HG02759 (cell line): Measurements from ENCODE around the gene TDP2.
"Not testable (repeated sequence)": the region's sequence is repeated elsewhere in the genome, so short reads cannot be mapped to it uniquely, and the experiment has no call there.

Experiments used
- ATAC-seq: cut with Tn5 transposase; IDR thresholded peaks from one replicate; pipeline ENCODE4 v1.9.1; 2021; ENCODE audit warnings: mild to moderate bottlenecking, moderate library complexity; ENCODE audit not compliant: unreplicated experiment

The TDP2 gene

GRCh38 chr6:24655215-24655614, 11.5 kb downstream of the TDP2 start:
- ATAC-seq: no peak

DNA sequence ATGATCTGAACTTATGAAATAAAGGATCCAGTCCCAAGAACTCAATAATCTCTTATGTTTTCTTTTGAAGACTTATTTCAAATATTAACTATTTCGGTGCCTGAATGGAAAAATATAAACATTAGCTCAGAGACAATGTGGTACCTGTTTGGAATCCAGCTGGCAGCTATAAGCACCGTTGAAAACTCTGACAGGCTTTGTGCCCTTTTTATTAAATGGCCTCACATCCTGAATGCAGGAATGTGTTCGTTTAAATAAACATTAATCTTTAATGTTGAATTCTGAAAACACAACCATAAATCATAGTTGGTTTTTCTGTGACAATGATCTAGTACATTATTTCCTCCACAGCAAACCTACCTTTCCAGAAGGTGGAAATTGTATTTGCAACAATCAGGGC, 16.3 kb downstream of the TDP2 start:
- no peak for ATAC-seq

DNA sequence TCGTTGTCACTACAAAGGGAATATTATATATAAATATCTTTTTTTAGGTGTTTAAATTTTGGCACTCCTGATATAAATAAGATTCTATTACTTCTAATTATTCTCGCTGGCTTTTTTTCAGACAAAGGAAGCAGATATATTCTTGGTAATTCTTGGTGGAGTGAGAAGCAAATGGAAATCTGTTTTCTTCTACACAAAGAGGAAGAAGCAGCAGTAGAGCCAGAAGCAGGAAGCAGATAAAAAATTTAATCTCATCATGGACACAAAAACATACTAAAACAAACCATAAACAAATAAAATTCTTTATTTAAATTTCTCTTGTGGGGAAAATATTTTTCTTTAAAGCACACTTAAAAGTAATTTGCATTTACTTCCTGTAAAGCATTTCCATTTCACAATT, 17.0 kb downstream of the TDP2 start:
- ATAC-seq: no peak

- no peak for ATAC-seq
These were observed 18.4 kb downstream of the TDP2 start for GRCh38 chr6:24648276-24648675.

- no peak for ATAC-seq
These were observed 19.9 kb downstream of the TDP2 start for GRCh38 chr6:24646771-24647170.

DNA sequence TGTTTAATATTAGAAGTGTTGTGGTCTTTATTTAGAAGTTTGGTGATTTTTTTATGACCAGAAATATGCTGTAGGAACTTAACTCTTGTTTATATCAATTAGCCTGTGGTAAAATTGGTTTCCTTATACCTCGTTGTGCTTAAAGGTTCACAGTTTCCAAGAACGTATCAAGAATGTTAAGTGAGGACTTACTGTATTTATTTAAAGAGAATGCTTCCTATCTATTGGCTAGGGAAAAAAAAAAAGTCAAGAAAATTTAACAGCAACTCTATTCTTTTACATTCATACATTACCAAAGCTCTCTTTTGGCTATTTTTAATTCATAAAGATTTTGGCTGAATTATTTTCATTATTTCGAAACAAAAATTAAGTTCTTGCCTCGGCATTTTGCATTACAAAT, 22.3 kb downstream of the TDP2 start:
- no peak for ATAC-seq

- ATAC-seq: no peak
These were observed 22.8 kb downstream of the TDP2 start for GRCh38 chr6:24643920-24644319.

- ATAC-seq: no peak
These were observed 24.6 kb downstream of the TDP2 start for GRCh38 chr6:24642061-24642460.

GRCh38 chr6:24640631-24641030, 26.1 kb downstream of the TDP2 start:
- ATAC-seq: not testable (repeated sequence)

DNA sequence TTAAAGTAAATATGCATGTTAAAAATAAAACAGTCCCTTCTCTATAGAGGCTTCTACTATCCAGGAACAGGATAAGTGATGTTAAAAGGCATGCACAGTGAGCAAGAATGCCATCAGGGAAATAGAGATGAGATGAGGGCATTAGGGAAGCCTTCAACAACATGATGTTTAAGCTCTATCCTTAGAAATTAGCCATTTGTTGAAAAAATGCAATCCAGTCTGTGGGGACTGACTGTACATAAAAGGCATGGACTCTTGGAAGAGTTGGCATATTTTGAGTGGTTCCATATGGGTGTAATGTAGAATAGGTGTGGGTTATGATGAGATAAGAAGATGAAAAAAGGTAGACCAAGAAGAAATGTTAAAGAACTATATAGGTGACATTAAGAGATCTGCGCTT, 26.5 kb downstream of the TDP2 start:
- no peak for ATAC-seq

DNA sequence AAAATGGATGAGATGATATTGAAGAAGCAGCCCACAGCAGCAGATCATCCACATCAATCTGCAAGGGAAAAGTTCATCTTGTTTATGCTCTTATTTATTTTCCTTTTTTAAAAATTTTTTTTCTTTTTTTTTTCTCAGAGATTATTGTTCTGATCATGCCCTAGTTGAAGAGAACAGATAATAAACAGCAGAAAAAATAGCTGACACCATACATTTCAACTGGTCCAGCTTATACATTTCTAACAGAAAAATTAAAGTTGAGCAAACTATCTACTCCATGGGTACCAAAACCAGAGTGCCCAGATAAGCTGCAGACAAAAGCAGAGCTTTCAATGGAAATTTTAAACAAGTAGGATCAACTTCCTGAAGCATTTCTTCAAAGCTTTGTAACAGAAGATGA, 30.0 kb downstream of the TDP2 start:
- ATAC-seq: no peak

GRCh38 chr6:24632573-24632972, 34.1 kb downstream of the TDP2 start:
- ATAC-seq: no peak

DNA sequence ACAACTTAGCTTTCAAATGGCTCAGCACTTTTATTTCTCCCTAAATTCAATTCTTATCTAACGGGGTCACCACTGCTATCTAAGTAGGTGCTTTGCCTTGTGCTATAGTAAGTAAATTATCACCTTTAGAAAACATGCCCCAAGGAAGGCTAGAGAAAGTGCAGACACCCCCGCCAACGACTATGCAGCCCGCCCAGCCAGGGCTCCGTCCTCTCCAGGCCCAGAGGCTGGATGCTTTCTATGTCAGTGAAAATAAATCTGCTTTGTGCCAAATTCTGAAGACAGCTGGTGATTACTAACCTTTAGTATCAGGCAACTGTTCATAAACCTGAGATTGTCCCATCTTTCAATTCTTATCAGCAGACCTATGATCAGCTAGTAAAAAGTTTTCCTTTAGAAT, 35.0 kb downstream of the TDP2 start:
- no peak for ATAC-seq

DNA sequence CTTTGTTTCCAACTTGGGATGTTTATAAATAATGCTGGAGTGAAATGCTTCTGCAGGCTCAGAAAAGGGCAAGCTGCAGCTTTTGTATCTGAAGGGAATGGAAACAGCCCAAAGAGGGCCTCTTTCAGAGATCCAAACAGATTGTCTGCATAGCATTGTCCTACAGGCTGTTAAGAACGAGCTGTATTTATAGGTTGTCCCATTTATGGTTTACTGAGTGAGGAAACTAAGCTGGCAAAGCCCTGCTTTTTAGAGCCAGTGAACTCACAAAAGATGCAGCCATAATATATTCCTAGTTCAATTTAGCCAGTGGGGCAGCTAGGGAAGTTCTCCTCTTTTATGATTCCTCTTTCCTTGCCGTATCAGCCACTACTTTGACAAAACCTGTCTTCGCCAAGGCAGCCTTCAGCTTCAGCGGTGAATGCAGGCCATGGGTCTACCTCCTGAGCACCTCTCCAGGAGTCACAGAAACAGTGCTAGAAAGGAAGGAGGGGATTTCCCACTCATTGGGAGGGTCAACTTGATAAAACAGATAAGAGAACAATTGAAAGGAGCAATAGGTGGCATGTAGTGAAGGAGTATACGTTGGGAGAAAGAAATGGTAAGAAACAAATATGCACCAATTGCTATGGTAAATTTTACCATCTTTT, 35.7 kb downstream of the TDP2 start:
- no peak for ATAC-seq

- no peak for ATAC-seq
These were observed 44.9 kb downstream of the TDP2 start for GRCh38 chr6:24621626-24622289.

DNA sequence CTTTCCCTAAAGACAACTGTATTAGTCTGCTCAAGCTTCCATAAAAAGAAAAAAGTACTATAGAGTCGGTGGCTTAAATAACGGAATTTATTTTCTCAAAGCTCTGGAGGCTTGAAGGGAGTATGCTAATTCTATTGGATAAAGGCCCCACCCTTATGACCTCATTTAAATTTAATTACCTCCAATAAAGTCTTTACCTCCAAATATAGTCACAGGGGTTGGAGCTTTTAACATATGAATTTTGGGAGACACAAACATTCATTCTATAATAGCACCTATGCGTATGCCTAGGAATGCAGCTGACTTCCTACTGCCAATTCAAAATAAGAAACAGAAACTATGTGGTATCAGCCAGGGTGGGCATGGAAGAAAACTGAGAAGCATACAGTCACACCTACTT, 46.1 kb downstream of the TDP2 start:
- no peak for ATAC-seq

GRCh38 chr6:24619661-24620060, 47.0 kb downstream of the TDP2 start:
- ATAC-seq: no peak

- no peak for ATAC-seq
These were observed 52.1 kb downstream of the TDP2 start for GRCh38 chr6:24614648-24615047.

- no peak for ATAC-seq
These were observed 52.7 kb downstream of the TDP2 start for GRCh38 chr6:24614043-24614420.

DNA sequence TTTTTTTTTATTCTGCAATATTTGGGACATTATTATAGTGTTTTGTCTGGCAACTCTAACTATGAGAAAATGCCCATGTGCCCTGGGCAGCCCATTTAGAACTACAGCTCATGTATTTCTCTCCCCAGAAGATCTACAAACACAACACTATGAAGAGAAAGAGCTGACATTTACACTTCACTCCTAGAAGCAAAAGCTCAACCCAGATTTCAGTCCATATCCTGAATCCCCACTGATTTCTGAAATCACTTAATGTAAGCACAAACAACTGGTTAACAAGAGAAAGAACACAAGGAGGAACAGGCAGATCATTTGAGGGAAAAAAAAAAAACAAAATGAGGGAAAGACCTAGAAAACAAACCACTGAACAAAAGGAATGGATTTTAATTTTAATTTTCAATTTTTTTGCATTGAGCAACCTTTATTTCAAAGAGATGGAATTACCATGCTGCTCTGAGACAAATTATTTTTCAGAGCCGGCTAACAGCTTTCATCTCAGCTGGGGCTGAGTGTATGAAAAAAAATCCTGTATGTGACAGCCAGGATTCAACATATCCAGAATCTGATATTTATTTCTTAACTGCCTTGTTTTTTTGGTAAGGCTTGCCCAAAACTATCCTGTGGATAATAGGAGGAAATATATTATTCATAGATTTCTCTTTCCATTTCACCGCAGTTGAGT, 53.2 kb downstream of the TDP2 start:
- no peak for ATAC-seq

- ATAC-seq: no peak
These were observed 56.0 kb downstream of the TDP2 start for GRCh38 chr6:24610672-24611071.

DNA sequence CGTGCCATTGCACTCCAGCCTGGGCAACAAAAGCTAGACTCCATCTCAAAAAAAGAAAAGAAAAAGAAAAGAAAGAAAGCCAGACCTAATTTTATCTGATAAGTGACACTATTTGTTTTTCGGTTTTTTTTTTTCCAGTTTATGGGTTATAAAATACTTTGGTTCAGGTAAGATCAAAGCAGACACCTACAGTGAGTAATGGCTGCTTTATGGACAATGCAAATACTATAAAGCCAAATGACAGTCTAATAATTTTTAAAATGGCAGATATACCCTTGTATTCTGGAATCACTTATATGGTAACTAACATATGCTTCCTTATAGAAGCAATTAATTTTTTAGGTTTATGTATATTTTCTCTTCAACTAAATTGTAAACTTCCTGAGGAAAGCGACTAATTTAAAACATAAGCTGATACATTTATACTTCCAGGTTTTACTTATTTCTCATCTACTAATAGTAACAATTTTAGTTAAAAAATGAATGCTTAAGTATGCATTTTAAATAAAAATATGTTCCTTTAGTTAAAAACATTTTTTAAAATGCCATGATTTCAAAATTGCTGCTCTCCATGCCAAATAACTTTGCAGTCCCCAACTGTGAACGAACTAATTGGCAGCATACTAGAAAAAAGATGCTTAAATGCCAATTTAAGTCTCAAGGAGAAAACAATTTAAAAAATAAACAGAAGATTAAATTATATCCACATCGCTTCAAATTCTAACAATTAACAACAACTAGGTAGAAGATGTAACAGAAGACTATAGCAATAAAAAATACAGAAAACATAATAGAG, 59.2 kb downstream of the TDP2 start:
- no peak for ATAC-seq
